Keratinocyte (primary cell): ENCODE data around the gene PTTG1IP2.

Experiments used
- CTCF ChIP-seq, 3 experiments: IDR thresholded peaks in 1 of 3; conservative IDR thresholded peaks in 1 of 3; optimal IDR thresholded peaks in 1 of 3; 2 replicates in 2 of 3; 3 replicates in 1 of 3; pipeline versions ENCODE3 to v1.5.1; 2011; ENCODE audit warnings: low read length in 3 of 3, mild to moderate bottlenecking in 3 of 3, moderate library complexity in 2 of 3, control low read depth in 1 of 3, inconsistent platforms in 1 of 3; ENCODE audit not compliant: insufficient read depth in 2 of 3; ENCODE audit errors: extremely low read depth in 1 of 3
- EZH2 ChIP-seq: IDR thresholded peaks from one replicate; pipeline ENCODE4 v1.6.1; 2012; ENCODE audit warnings: inconsistent platforms, mild to moderate bottlenecking, low read length, moderate library complexity

GRCh38 chr7:90461219-90461618, 8.2 kb upstream of the PTTG1IP2 start:
- no peak for TF ChIP-seq EZH2
- TF ChIP-seq CTCF (optimal IDR thresholded peaks at IDR 0.05 in 1 of 3, IDR thresholded peaks at IDR 0.05 in 1 of 3, conservative IDR thresholded peaks at IDR 0.05 in 1 of 3; ENCODE audit: extremely low read depth in 1 of 3, insufficient read depth in 2 of 3, low read length in 3 of 3), result no peak
